Small intestine (tissue), 7 donors: ENCODE data around the gene SSBP4. TPM values are rescaled to one million over a fixed set of nuclear protein-coding genes. Genes with fewer than 3 reads are reported as not detected.

Source experiments
- DNase-seq, 2 donors: peaks; one replicate each; pipeline versions ENCODE4 v3.0.0 to v3.0.0-alpha.2; 2013
- FAIRE-seq: peaks from 2 replicates; lab custom pipeline; 2012; peaks lifted over from hg19 to GRCh38; lab: Jason Lieb, UNC
- H3K27ac ChIP-seq, 3 donors: one replicate each; pipeline ENCODE4 v1.5.1; 2013; ENCODE audit warnings: low read length in 2 of 3, mild to moderate bottlenecking in 2 of 3, control low read depth in 1 of 3, inconsistent platforms in 1 of 3, low read depth in 1 of 3, moderate library complexity in 1 of 3
- H3K27me3 ChIP-seq, 3 donors: one replicate each; pipeline ENCODE4 v1.6.1; 2013; ENCODE audit warnings: low read length in 3 of 3, inconsistent platforms in 1 of 3; ENCODE audit not compliant: control insufficient read depth in 3 of 3, insufficient read depth in 3 of 3
- H3K36me3 ChIP-seq, 3 donors: one replicate each; pipeline ENCODE4 v1.6.1; 2013; ENCODE audit warnings: low read length in 3 of 3, inconsistent platforms in 1 of 3, low read depth in 1 of 3, mild to moderate bottlenecking in 1 of 3, moderate library complexity in 1 of 3; ENCODE audit not compliant: control insufficient read depth in 3 of 3, insufficient read depth in 2 of 3
- H3K4me1 ChIP-seq, 3 donors: one replicate each; pipeline ENCODE4 v1.6.1; 2013; ENCODE audit warnings: low read length in 2 of 3, inconsistent platforms in 1 of 3, low read depth in 1 of 3, mild to moderate bottlenecking in 1 of 3, moderate library complexity in 1 of 3; ENCODE audit not compliant: control insufficient read depth in 3 of 3, insufficient read depth in 2 of 3
- H3K4me3 ChIP-seq, 3 donors: one replicate each; pipeline ENCODE4 v1.5.1; 2013; ENCODE audit warnings: low read length in 3 of 3, control low read depth in 1 of 3, inconsistent platforms in 1 of 3, low read depth in 1 of 3, mild to moderate bottlenecking in 1 of 3, moderate library complexity in 1 of 3
- H3K9me3 ChIP-seq, 2 donors: one replicate each; pipeline ENCODE4 v1.6.1; 2013; ENCODE audit warnings: low read depth in 1 of 2, low read length in 1 of 2; ENCODE audit not compliant: control insufficient read depth in 2 of 2, insufficient read depth in 1 of 2
- WGBS, 3 donors: extraction: QIAGEN DNeasy Blood & Tissue Kit; methylation state at CpG; one replicate each; pipeline ENCODE4 v1.1.7; 2013; 5-methylcytosine and 5-hydroxymethylcytosine counted together
- polyA plus RNA-seq, 4 donors: library from polyadenylated mRNA; stranded (reverse) in 3 of 4; unstranded in 1 of 4; fragments of 200-250 nt in 3 of 4; fragments of 120-200 nt in 1 of 4; gene quantifications; one replicate each; pipeline versions ENCODE4 v1.2.1 to v1.2.3, GENCODE V29; 2013
- donor health status: healthy with polysubstance abuse.
- donor health status: control.
- donor health status: control.
- donor health status: Bipolar disorder and iron deficiency.
- donor health status: healthy.

Gene SSBP4
- polyA plus RNA-seq, 4 donors: 15.9 to 117 (median 44.2) TPM

DNA sequence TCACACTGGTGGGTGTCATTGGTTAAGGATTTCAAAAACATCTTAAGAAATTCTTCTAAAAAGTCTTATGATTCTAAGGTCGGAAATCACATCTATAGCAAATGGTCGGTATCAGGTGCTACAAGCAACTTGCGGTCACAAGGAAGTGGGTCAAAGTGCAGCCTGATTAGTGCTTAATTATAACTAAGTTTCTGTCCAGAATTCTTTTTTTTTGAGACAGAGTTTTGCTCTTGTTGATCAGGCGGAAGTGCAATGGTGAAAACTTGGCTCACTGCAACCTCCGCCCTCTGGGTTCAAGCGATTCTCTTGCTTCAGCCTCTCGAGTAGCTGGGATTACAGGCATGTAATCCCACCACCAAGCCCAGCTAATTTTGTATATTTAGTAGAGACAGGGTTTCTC, 34.4 kb upstream of the SSBP4 start:
- peak; percentile 74 to 90 for DNase-seq
- WGBS, 3 donors: 14 to 58% (median 36%) methylated on average over 7 of the region's 7 CpGs
- no peaks in the 10 kb centered on the region for H3K27me3 ChIP-seq
- peaks cover 0 to 2% of the 10 kb centered on the region in 2 donors for H3K9me3 ChIP-seq
- peaks cover 0 to 36% (median 7%) of the 10 kb centered on the region in 3 donors for H3K4me1 ChIP-seq
- peak overlapping the region; percentile 39 to 96 (median 75) for H3K27ac ChIP-seq
- no peak for FAIRE-seq
- peaks cover 0 to 16% (median 0%) of the 10 kb centered on the region in 3 donors for H3K36me3 ChIP-seq
- no peak overlapping the region for H3K4me3 ChIP-seq

DNA sequence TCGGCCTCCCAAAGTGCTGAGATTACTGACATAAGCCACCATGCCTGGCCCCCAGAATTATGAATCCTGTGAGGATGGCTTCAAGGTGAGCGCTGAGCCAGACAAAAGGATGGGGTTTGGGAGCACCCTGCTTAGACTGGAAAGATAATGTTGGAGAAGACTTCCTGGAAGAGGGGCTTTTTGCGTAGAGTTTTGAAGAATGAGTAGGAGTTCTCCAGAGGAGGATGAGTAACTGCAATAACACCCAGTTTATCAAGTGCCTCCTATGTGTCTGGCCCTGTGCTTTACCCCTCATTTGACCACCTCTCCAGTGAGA, 33.9 kb upstream of the SSBP4 start:
- WGBS, 3 donors: 87 to 90% (median 90%) methylated on average over 3 of the region's 3 CpGs
- DNase-seq: no peak
- no peak for FAIRE-seq
- H3K36me3 ChIP-seq: peaks cover 0 to 21% (median 0%) of the 10 kb centered on the region in 3 donors
- H3K27me3 ChIP-seq: no peaks in the 10 kb centered on the region
- peaks cover 0 to 31% (median 7%) of the 10 kb centered on the region in 3 donors for H3K4me1 ChIP-seq
- H3K27ac ChIP-seq: peak overlapping the region; percentile 39 to 96 (median 75)
- no peak overlapping the region for H3K4me3 ChIP-seq
- peaks cover 0 to 4% of the 10 kb centered on the region in 2 donors for H3K9me3 ChIP-seq

DNA sequence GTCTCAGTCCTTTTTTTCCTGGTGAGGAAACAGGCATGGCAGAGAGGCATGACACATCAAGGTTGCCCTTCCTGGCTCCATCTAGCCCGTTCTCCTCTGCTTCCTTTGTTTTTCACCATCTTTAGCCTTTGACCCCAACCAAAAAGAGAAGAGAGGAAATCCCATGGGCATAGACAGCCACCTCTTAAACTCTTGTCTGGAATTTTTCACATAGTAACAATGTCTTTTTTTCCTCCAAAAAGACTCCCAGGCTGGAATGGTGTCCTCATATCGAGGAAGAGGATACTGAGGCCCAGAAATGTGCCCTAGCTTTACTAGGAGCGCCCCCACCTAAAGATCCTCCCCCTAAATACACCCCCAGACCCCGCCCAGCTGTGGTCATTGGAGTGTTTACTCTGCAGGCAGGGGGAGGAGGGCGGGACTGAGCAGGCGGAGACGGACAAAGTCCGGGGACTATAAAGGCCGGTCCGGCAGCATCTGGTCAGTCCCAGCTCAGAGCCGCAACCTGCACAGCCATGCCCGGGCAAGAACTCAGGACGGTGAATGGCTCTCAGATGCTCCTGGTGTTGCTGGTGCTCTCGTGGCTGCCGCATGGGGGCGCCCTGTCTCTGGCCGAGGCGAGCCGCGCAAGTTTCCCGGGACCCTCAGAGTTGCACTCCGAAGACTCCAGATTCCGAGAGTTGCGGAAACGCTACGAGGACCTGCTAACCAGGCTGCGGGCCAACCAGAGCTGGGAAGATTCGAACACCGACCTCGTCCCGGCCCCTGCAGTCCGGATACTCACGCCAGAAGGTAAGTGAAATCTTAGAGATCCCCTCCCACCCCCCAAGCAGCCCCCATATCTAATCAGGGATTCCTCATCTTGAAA, 33.3 kb upstream of the SSBP4 start, which contains the start of gene GDF15:
Gene GDF15, plus strand, starts transcription at position 484 of the 868 bp plus-strand sequence. Its CDS starts 32 bp downstream, at position 516.
- 13 to 33% (median 17%) methylated on average over 30 to 33 of the region's 33 CpGs for WGBS, 3 donors
- FAIRE-seq: no peak

DNA sequence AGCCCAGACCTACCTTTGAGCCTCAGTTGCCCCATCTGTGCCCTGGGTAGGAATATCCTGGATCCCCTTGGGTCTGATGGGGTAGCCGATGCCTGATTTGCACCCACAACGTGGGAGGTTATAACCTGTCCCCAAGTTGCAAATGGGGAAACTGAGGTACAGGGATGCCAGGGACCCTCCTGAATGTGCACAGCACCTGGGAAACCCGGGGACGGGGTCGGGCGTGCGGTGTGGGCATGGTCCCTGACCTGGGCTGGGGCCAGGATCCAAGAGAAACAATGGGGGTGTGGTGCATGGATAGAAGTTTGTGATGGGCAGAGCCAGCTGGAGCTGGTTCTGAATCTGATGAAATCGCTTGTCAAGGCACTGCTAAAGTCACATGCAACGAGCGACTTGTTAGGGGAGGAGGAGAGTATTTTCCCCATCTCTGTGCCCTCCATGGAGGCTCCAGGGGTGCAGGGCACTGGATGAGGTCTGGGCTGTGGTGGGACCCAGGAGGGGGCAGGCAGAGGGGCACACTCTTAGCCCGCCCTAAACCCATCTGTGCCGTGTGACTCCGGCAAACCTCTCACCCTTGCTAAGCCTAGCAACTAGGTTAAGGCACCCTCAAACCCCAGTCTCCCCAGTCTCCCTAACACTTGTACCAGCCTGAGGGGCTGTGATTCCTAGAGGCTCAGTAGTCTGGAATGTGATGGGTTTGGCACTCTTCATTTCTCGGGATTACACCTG, 32.5 kb upstream of the SSBP4 start:
- Histone ChIP-seq H3K27ac (peak overlapping the region; percentile 15 to 96 (median 47)), H3K36me3 (peaks cover 0 to 26% (median 0%) of the 10 kb centered on the region in 3 donors), H3K4me3 (peak overlapping the region; percentile 19 to 85 (median 62)), H3K27me3 (no peaks in the 10 kb centered on the region), H3K4me1 (peaks cover 0 to 26% (median 7%) of the 10 kb centered on the region in 3 donors), H3K9me3 (peaks cover 0 to 4% of the 10 kb centered on the region in 2 donors)
- FAIRE-seq: no peak
- peak in 1 of 2 donors; percentile 66 for DNase-seq
- WGBS, 3 donors: 33 to 59% (median 42%) methylated on average over 14 of the region's 14 CpGs

More for the DNA sequence above, 33.3 kb upstream of the SSBP4 start, which contains the start of gene GDF15:
- peaks cover 0 to 4% of the 10 kb centered on the region in 2 donors for H3K9me3 ChIP-seq
- H3K27me3 ChIP-seq: no peaks in the 10 kb centered on the region
- peak; percentile 92 to 95 for DNase-seq
- peaks cover 0 to 26% (median 7%) of the 10 kb centered on the region in 3 donors for H3K4me1 ChIP-seq
- peak within 1 kb of the TSS; percentile 19 to 85 (median 62) for H3K4me3 ChIP-seq
- peak within 1 kb of the TSS; percentile 47 to 96 (median 75) for H3K27ac ChIP-seq
- peaks cover 0 to 26% (median 0%) of the 10 kb centered on the region in 3 donors for H3K36me3 ChIP-seq

DNA sequence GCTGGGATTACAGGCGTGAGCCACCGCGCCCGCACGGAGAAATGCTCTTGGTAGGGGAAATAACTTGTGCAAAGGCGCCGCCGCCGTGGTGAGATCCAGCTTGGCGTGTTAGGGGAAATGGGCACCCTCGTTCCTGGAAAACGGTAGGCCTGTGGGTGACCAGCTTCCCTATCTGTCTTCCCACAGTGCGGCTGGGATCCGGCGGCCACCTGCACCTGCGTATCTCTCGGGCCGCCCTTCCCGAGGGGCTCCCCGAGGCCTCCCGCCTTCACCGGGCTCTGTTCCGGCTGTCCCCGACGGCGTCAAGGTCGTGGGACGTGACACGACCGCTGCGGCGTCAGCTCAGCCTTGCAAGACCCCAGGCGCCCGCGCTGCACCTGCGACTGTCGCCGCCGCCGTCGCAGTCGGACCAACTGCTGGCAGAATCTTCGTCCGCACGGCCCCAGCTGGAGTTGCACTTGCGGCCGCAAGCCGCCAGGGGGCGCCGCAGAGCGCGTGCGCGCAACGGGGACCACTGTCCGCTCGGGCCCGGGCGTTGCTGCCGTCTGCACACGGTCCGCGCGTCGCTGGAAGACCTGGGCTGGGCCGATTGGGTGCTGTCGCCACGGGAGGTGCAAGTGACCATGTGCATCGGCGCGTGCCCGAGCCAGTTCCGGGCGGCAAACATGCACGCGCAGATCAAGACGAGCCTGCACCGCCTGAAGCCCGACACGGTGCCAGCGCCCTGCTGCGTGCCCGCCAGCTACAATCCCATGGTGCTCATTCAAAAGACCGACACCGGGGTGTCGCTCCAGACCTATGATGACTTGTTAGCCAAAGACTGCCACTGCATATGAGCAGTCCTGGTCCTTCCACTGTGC, 30.9 kb upstream of the SSBP4 start:
- Histone ChIP-seq H3K27me3 (no peaks in the 10 kb centered on the region), H3K4me3 (peak overlapping the region in 2 of 3 donors; percentile 45 to 85), H3K36me3 (peaks cover 0 to 26% (median 0%) of the 10 kb centered on the region in 3 donors), H3K9me3 (peaks cover 0 to 4% of the 10 kb centered on the region in 2 donors), H3K4me1 (peaks cover 0 to 26% (median 7%) of the 10 kb centered on the region in 3 donors), H3K27ac (peak overlapping the region; percentile 41 to 69 (median 46))
- FAIRE-seq: no peak
- 9 to 22% (median 13%) methylated on average over 68 to 86 of the region's 86 CpGs for WGBS, 3 donors
- DNase-seq: peak; percentile 66 to 94

DNA sequence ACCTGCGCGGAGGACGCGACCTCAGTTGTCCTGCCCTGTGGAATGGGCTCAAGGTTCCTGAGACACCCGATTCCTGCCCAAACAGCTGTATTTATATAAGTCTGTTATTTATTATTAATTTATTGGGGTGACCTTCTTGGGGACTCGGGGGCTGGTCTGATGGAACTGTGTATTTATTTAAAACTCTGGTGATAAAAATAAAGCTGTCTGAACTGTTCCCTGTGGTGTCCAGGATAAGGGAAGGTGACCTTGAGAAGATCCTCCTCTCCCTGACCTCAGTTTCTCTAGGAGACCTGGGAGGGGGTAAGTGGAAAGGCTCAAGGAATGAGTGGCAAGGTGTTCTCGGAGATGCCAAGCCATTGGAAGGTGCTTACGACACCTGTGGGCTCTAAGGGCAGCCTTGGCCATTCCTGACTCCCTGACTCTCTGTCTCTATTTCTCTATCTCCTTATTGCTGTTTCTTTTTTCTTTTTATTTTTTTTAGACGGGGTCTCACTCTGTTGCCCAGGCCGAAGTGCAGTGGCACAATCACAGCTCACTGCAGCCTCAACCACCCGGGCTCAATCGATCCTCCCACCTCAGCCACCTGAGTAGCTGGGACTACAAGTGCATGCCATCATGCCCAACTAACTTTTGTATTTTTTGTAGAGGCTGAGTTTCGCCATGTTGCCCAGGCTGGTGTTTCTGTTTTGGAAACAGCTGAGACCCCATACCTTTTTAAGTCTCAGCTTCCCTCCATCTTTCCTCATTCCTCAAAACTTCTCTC, 30.1 kb upstream of the SSBP4 start:
- peak overlapping the region in 1 of 3 donors; percentile 6 for H3K27ac ChIP-seq
- FAIRE-seq: no peak

DNA sequence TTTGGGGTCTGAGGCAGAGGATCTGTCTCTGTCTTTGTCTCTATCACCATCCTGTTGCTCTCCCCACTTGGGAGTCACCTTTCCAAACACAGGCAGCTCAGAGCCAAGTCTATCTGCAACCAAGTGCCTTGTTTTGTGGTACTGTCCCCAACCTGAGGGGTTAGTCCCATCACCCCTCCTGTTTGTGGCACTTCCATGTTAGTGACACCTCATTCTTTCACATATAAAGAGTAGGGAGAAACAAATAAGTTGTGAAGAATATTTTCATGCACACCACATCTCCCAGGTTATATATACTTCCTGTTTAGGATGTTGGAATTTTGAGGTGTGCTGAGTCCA, 29.5 kb upstream of the SSBP4 start:
- H3K27ac ChIP-seq: no peak overlapping the region
- DNase-seq: no peak

More for the DNA sequence above, 30.1 kb upstream of the SSBP4 start:
- no peaks in the 10 kb centered on the region for H3K27me3 ChIP-seq
- 83 to 87% (median 87%) methylated on average over 13 of the region's 13 CpGs for WGBS, 3 donors
- DNase-seq: no peak
- peaks cover 0 to 4% of the 10 kb centered on the region in 2 donors for H3K9me3 ChIP-seq
- H3K4me3 ChIP-seq: peak overlapping the region in 1 of 3 donors; percentile 27
- peaks cover 0 to 25% (median 7%) of the 10 kb centered on the region in 3 donors for H3K4me1 ChIP-seq
- peaks cover 0 to 26% (median 0%) of the 10 kb centered on the region in 3 donors for H3K36me3 ChIP-seq

More for the DNA sequence above, 29.5 kb upstream of the SSBP4 start:
- FAIRE-seq: no peak
- Histone ChIP-seq H3K9me3 (peaks cover 0 to 4% of the 10 kb centered on the region in 2 donors), H3K27me3 (no peaks in the 10 kb centered on the region), H3K4me1 (peaks cover 0 to 20% (median 7%) of the 10 kb centered on the region in 3 donors), H3K4me3 (no peak overlapping the region), H3K36me3 (peaks cover 0 to 26% (median 0%) of the 10 kb centered on the region in 3 donors)
